Effector CD4-positive, alpha-beta T cell (primary cell): Measurements from ENCODE around the gene IL16.
"Not testable (repeated sequence)": the region's sequence is repeated elsewhere in the genome, so short reads cannot be mapped to it uniquely, and the experiment has no call there.

Source experiments
- DNase-seq: peaks from one replicate; pipeline ENCODE4 v3.0.0-alpha.2; 2020
- total RNA-seq: gene quantifications from one replicate; lab custom pipeline; 2026; lab: John Stamatoyannopoulos, UW

The IL16 gene
- 309 reads per million, percentile 96 among the genes with 10 or more reads in this experiment for total RNA-seq

- DNase-seq: no peak
Observed at GRCh38 chr15:81196576-81197254, at the start of gene IL16. TSS of gene IL16 (plus strand) at chr15:81196879. CDS start at chr15:81225400, 28,521 bp downstream.

GRCh38 chr15:81151389-81151788 is 45.3 kb upstream of the IL16 start:
- DNase-seq: no peak

GRCh38 chr15:81152339-81152738 is 44.3 kb upstream of the IL16 start:
- DNase-seq: no peak

- no peak for DNase-seq
Observed at GRCh38 chr15:81152799-81153198, 43.9 kb upstream of the IL16 start.

- no peak for DNase-seq
Observed at GRCh38 chr15:81155375-81156218, 41.1 kb upstream of the IL16 start.

GRCh38 chr15:81156324-81156723 is 40.4 kb upstream of the IL16 start:
- DNase-seq: no peak

GRCh38 chr15:81157195-81157938 is 39.3 kb upstream of the IL16 start:
- no peak for DNase-seq

- no peak for DNase-seq
Observed at GRCh38 chr15:81157939-81158223, 38.8 kb upstream of the IL16 start.

- not testable (repeated sequence) for DNase-seq
Observed at GRCh38 chr15:81158561-81158960, 38.1 kb upstream of the IL16 start.

GRCh38 chr15:81160312-81161159 is 36.1 kb upstream of the IL16 start:
- no peak for DNase-seq

GRCh38 chr15:81161160-81161673 is 35.5 kb upstream of the IL16 start:
- no peak for DNase-seq

- no peak for DNase-seq
Observed at GRCh38 chr15:81161851-81162250, 34.8 kb upstream of the IL16 start.

- no peak for DNase-seq
Observed at GRCh38 chr15:81163961-81164800, 32.5 kb upstream of the IL16 start.

- no peak for DNase-seq
Observed at GRCh38 chr15:81165535-81165934, 31.1 kb upstream of the IL16 start.

GRCh38 chr15:81166636-81167305 is 29.9 kb upstream of the IL16 start:
- no peak for DNase-seq

GRCh38 chr15:81168131-81168526 is 28.6 kb upstream of the IL16 start:
- DNase-seq: no peak

- DNase-seq: no peak
Observed at GRCh38 chr15:81168644-81169043, 28.0 kb upstream of the IL16 start.

- no peak for DNase-seq
Observed at GRCh38 chr15:81170511-81170910, 26.2 kb upstream of the IL16 start.

GRCh38 chr15:81171286-81171685 is 25.4 kb upstream of the IL16 start:
- DNase-seq: no peak

- DNase-seq: no peak
Observed at GRCh38 chr15:81174125-81174791, 22.4 kb upstream of the IL16 start.
